Duodenal mucosa (tissue), 2 donors: ENCODE data around the gene INTS1.

Experiments used
- H3K27ac ChIP-seq: one replicate; pipeline ENCODE4 v1.7.0; 2013; ENCODE audit warnings: low read depth, low read length
- H3K27me3 ChIP-seq, 2 donors: one replicate each; pipeline ENCODE4 v1.7.0; 2013; ENCODE audit warnings: low read length in 2 of 2, control low read depth in 1 of 2; ENCODE audit not compliant: insufficient read depth in 2 of 2, control insufficient read depth in 1 of 2
- H3K36me3 ChIP-seq, 2 donors: one replicate each; pipeline ENCODE4 v1.7.0; 2013; ENCODE audit warnings: low read length in 2 of 2, control low read depth in 1 of 2; ENCODE audit not compliant: insufficient read depth in 2 of 2, control insufficient read depth in 1 of 2
- H3K4me1 ChIP-seq, 2 donors: one replicate each; pipeline ENCODE4 v1.7.0; 2013; ENCODE audit warnings: low read length in 2 of 2, control low read depth in 1 of 2; ENCODE audit not compliant: insufficient read depth in 2 of 2, control insufficient read depth in 1 of 2
- H3K4me3 ChIP-seq, 2 donors: one replicate each; pipeline ENCODE4 v1.7.0; 2013; ENCODE audit warnings: low read length in 2 of 2, low read depth in 1 of 2
- H3K9ac ChIP-seq, 2 donors: one replicate each; pipeline ENCODE4 v1.7.0; 2013; ENCODE audit warnings: low read length in 2 of 2, low read depth in 1 of 2
- H3K9me3 ChIP-seq, 2 donors: one replicate each; pipeline ENCODE4 v1.7.0; 2013; ENCODE audit warnings: low read length in 2 of 2, control low read depth in 1 of 2; ENCODE audit not compliant: control insufficient read depth in 1 of 2

INTS1 gene

DNA sequence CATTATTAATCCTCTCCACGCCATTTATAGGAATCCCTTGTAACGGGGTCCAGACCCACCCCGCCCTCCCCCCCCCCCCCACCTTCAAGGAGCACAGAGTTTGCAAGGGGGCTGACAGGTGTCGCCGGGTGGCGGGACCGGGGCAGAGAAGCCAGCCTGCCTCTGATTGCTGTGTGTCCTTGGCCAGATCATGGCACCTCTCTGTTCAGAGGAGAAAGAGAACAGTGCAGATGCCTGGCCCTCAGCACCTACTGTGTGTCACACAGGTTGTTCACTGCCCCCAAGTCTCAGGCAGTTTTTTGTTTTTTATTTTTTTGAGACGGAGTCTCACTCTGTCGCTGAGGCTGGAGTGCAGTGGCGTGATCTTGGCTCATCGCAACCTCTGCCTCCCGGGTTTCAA is 39.5 kb downstream of the INTS1 start:
- Histone ChIP-seq H3K27me3 (no peaks in the 10 kb centered on the region), H3K27ac (no peak overlapping the region), H3K9me3 (no peaks in the 10 kb centered on the region), H3K4me1 (peaks cover 54 to 56% of the 10 kb centered on the region in 2 donors), H3K36me3 (peaks cover 0 to 2% of the 10 kb centered on the region in 2 donors), H3K9ac (no peak overlapping the region), H3K4me3 (no peak overlapping the region)

DNA sequence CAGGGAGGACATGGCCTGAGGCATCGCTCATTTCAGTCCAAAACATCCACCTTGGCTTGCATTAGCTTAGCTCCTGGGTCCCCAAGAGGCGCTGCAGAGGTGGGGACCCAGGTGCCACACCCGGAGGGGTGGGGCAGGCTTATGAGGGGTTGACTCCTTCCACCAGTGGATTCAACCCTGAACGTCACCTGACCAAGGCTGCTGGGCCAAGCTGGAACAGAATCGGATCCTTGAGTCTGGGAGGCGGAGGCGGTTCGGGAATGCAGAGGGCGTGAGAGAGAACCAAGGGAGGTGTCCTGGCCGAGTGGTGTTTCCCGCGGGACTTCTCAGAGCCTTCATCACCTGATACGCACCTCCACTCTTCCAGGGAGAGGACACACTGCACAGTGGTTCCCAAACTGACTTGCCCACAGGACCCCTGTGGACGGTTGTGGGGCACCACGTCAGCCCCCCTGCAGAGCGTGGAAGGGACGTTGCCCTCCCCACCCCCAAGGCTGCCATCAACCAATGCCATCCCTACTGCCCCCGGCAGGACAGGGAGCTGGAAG is 40.4 kb downstream of the INTS1 start:
- Histone ChIP-seq H3K4me1 (peaks cover 56 to 57% of the 10 kb centered on the region in 2 donors), H3K36me3 (no peaks in the 10 kb centered on the region), H3K27ac (no peak overlapping the region), H3K9ac (peak overlapping the region in 1 of 2 donors; percentile 6), H3K27me3 (no peaks in the 10 kb centered on the region), H3K4me3 (no peak overlapping the region), H3K9me3 (no peaks in the 10 kb centered on the region)

DNA sequence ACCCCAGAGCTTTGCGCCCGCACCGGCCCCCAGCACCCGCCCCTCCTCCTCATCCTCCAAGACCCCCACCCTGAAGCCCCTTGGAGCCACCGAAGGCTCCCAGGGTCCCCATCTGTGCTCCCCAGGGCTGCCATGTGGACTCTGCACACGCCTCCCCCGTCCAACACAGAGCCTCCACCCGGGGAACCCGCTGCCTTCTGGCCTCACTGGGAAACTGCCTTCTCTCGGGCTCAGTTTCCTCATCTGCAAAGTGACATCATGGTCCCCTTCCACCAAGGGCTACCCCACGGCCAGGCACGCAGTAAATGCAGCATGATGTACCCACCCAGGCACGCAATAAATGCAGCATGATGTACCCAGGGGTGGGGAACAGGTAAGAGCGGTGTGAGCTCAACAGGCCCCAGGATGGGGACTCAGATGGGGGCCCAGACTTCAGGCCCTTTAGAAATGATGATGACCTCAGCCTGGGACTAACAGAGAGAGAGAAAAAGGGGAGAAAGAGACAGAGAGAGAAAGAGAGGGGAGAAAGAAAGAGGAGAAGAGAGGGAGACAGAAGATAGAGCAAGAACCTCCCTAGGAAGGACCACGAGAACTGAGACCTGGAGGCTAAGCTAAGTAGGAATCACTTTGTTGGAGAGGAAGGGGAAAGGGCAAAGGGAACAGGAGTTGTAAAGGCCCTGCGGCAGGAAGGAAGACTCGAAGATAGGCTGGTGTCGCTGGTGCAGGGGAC is 42.4 kb downstream of the INTS1 start:
- H3K9ac ChIP-seq = peak overlapping the region; percentile 4 to 80
- peak overlapping the region; percentile 96 for H3K27ac ChIP-seq
- H3K4me1 ChIP-seq = peaks cover 60 to 73% of the 10 kb centered on the region in 2 donors
- no peaks in the 10 kb centered on the region for H3K9me3 ChIP-seq
- H3K27me3 ChIP-seq = no peaks in the 10 kb centered on the region
- H3K4me3 ChIP-seq = peak overlapping the region in 1 of 2 donors; percentile 26
- H3K36me3 ChIP-seq = no peaks in the 10 kb centered on the region

DNA sequence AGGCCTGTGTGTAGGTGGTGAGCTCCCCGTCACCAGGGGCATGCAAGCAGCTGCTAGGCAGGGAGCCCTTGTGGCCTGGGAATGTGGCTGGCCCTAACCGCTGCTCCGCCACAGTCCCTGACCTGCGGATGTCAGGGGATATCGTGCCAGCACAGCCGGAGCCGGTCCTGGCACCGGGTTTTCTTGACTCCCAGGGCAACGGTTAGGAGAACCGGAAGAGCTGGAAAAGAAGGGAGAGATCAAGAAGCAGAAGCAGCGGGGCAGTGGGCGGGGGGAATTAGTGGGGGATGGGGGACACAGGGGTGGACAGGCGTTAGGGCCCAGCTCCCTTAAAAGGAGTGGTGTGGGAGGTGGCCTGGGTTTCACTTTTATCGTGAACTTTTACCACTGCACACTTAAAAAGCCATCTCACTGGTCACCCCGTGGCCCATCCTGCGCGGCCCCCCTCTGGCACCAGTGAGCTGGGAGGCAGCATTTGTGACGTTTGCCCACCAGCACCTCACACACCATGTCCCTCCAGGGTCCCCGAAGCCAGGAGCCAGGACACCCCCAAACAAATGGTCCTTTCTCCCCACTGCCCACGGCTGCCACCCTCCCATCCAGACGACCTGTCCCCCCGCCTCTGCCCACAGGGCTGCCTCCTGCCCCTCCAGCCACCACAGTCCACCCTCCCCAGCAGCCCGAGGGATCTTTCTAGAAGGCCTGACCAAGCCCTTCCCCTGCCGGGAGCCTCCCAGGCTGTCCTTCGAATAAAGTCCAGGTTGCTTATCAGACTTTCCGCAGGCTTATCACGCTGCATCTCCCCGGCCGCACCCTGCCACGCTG is 43.2 kb downstream of the INTS1 start:
- Histone ChIP-seq H3K4me3 (peak overlapping the region; percentile 65 to 68), H3K9ac (peak overlapping the region; percentile 80 to 89), H3K4me1 (peaks cover 56 to 73% of the 10 kb centered on the region in 2 donors), H3K9me3 (no peaks in the 10 kb centered on the region), H3K27ac (peak overlapping the region; percentile 96), H3K36me3 (no peaks in the 10 kb centered on the region), H3K27me3 (no peaks in the 10 kb centered on the region)

DNA sequence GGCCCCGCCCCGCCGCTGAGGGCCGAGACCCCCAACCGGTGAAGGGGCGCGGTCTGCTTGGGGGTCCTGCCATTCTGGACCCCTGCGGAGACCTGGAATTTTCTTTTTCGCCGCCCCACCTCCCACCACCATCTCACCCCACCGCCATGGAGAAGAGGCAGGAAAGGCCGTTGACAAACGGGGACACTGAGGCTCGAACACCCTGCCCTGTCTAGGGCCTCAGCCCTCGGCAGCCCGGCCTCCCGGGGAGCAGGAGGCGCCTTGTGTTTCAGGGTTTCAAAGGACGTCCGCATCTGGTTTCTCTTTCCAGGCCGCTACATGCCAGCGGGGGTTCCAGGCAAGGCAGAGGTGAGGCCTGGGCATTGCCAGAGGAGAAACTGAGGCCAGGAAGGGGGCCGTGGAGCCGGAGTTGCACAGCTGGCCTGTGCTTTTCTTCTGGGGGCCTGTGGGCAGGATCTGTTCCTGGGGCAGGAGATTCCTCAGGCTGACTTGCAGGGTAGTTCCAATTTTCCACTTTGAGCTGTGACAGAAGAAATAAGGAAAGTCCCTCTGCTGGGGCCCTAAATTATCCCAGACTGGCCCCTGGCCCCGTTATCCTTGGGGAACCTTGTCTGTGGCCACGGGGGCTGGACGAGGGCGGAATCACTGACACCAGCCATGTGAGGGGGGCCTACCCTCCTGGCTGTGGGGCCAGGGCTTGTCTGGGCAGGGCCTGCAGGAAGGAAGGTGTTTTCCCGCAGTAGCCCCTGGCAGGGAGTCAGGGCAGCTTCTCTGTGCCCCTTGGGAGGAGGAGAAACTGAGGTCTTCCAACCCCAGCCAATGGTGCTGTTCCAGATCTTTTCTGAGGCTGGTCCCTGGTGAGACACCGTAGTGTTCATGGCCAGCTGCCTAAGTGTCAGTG is 44.0 kb downstream of the INTS1 start:
- Histone ChIP-seq H3K4me3 (peak overlapping the region; percentile 65 to 68), H3K27me3 (no peaks in the 10 kb centered on the region), H3K4me1 (peaks cover 62 to 82% of the 10 kb centered on the region in 2 donors), H3K9me3 (no peaks in the 10 kb centered on the region), H3K36me3 (no peaks in the 10 kb centered on the region), H3K27ac (peak overlapping the region; percentile 96), H3K9ac (peak overlapping the region; percentile 80 to 88)

DNA sequence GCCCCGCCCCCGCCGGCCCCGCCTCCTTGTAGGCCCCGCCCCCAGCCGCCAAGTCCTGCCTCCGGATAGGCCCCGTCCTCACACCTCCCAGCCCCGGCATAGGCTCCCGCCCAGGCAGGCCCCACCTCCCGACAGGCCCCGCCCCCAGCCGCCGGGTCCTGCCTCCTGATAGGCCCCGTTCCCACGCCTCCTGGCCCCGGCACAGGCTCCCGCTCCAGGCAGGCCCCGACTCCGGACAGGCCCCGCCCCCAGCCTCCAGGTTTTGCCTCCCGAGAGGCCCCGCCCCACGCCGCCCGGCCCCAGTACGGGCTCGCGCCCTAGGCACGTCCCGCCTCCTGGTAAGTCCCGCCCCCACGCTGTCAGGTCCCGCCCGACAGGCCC is 44.7 kb downstream of the INTS1 start:
- Histone ChIP-seq H3K27ac (no peak overlapping the region), H3K36me3 (no peaks in the 10 kb centered on the region), H3K9me3 (no peaks in the 10 kb centered on the region), H3K9ac (peak overlapping the region in 1 of 2 donors; percentile 80), H3K4me3 (peak overlapping the region in 1 of 2 donors; percentile 65), H3K27me3 (no peaks in the 10 kb centered on the region), H3K4me1 (peaks cover 65 to 86% of the 10 kb centered on the region in 2 donors)

DNA sequence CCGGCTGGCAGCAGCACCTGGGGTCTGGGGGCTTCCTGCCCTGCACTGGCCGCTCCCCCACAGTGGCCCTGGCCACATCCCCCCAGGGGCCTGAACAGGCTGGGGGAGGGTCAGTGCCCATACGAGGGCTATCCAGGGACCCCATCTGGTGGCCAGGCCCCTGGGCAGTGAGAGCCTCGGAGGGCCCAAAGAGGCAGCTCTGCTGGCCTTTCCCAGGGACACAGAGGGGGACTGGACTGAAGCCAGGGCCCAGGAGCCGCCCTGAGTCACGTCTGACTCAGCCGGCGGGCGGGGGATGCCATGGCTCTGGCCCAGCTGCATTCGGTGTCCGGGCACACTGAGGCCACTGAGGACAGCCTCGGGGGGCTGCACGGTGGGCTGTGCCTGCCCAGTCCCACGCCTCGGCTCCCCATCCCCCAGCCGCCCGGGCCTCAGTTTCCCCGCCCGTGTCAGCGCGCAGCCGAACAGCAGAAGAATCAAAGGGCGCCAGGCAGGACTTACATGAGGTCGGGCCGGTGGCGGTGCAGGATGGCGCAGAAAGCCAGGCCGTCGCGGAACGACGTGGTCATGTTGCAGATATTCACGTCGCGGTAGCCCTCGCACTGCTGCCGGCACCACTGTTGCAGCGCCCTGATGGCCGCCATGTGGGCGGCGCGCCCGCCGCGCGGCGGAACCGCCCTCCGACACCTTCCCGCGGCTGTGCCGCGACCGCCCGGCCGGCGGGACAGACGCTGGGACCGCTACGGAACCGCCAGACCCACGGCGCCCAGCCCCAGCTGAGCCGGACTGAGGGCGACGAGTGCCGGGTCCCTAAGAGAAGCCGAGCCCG is 45.3 kb downstream of the INTS1 start, which contains the start of gene MICALL2:
TSS of gene MICALL2 (minus strand) at position 788 of the 829 bp plus-strand sequence. CDS start at position 644, 144 bp downstream.
- Histone ChIP-seq H3K4me1 (peaks cover 59 to 81% of the 10 kb centered on the region in 2 donors), H3K27me3 (no peaks in the 10 kb centered on the region), H3K9me3 (no peaks in the 10 kb centered on the region), H3K36me3 (no peaks in the 10 kb centered on the region), H3K4me3 (peak within 1 kb of the TSS; percentile 88 to 93), H3K9ac (peak within 1 kb of the TSS; percentile 81 to 88), H3K27ac (peak within 1 kb of the TSS; percentile 96)

DNA sequence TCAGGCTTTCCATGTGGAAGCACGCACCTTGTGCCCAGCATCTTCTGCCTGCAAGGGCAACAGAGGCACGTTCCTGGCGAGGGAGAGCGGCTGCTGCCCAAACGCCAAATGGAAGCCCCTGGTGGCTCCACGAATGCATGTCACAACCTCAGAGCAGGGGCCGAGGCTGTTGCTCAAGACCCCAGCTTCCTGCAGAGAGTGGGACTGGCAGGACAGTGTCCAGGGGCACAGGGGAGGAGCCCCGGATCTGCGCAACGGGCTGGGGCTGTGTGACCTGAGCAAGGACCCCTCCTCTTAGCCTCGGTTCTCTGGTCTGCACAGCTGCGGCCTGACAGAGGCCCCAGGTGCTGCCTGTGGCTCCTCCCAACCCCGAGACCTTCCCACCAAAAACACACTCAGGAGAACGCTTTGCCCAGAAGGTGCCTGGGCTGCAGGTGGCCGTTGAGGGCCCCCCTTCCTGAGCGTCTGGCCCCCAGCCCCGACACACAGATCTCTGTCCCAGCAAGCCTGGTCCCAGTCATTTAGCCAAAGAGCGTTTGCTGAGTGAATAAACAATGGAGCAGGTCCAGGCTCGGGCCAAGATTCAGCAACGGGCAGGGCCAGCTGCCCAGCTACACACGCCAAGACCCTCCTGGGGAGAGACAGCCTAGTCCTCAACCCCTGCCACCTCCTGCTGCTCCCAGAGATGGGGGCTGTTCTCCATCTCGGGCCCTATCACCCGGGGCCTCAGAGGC is 46.1 kb downstream of the INTS1 start:
- Histone ChIP-seq H3K9ac (peak overlapping the region; percentile 81 to 88), H3K27me3 (no peaks in the 10 kb centered on the region)

More for the DNA sequence above, 46.1 kb downstream of the INTS1 start:
- Histone ChIP-seq H3K27ac (peak overlapping the region; percentile 88), H3K36me3 (no peaks in the 10 kb centered on the region), H3K4me3 (peak overlapping the region; percentile 88 to 93), H3K4me1 (peaks cover 52 to 74% of the 10 kb centered on the region in 2 donors), H3K9me3 (no peaks in the 10 kb centered on the region)
